Measurements from ENCODE around the gene FRMD5. TPM values are rescaled to one million over a fixed set of nuclear protein-coding genes. Genes with fewer than 3 reads are reported as not detected.

The FRMD5 gene
- total RNA-seq, 1 experiment from 2014 or later = 17.4 TPM

GRCh38 chr15:43859546-43859945 lies 335.5 kb downstream of the FRMD5 start:
- POLR2A ChIA-PET = no interaction called here
- Histone ChIP-seq H3K27me3 (replicated peaks; ENCODE audit: control insufficient read depth, insufficient read depth, low read length) (no peaks in the 10 kb centered on the region), H3K4me3 (ENCODE audit: low read depth, low read length) (no peak overlapping the region), H3K9me3 (no peaks in the 10 kb centered on the region), H3K36me3 (ENCODE audit: control insufficient read depth, insufficient read depth, low read length) (no peaks in the 10 kb centered on the region), H3K4me1 (no peaks in the 10 kb centered on the region)
- no peak overlapping the region for H3K4me3 Mint-ChIP-seq (ENCODE audit: unreplicated experiment)
- H3K27me3 Mint-ChIP-seq (ENCODE audit: insufficient read depth, unreplicated experiment) = no peaks in the 10 kb centered on the region
- BruUV-seq (replicated peaks) = no TSS peak
- no peak overlapping the region for H3K27ac Mint-ChIP-seq (ENCODE audit: unreplicated experiment)
- no peaks in the 10 kb centered on the region for H3K4me1 Mint-ChIP-seq (ENCODE audit: low read depth, unreplicated experiment)
- H3K9me3 Mint-ChIP-seq (ENCODE audit: unreplicated experiment) = no peaks in the 10 kb centered on the region
- no peak for TF ChIP-seq CTCF (IDR thresholded peaks at IDR 0.05; ENCODE audit: insufficient read depth in 1 of 2, low read depth in 1 of 2, low read length in 1 of 2, severe bottlenecking in 1 of 2, unreplicated experiment in 1 of 2)
- H3K36me3 Mint-ChIP-seq (ENCODE audit: insufficient read depth, unreplicated experiment) = peaks cover 41% of the 10 kb centered on the region
- CTCF ChIA-PET = no interaction called here
- DNase-seq = no peak
- intact Hi-C loops (cut with micrococcal nuclease; ENCODE audit: unreplicated experiment) = no loop called here

GRCh38 chr15:43854801-43855200 lies 340.3 kb downstream of the FRMD5 start:
- BruUV-seq (replicated peaks) = no TSS peak
- no peaks in the 10 kb centered on the region for H3K9me3 Mint-ChIP-seq (ENCODE audit: unreplicated experiment)
- Histone ChIP-seq H3K9me3 (no peaks in the 10 kb centered on the region), H3K36me3 (ENCODE audit: control insufficient read depth, insufficient read depth, low read length) (no peaks in the 10 kb centered on the region), H3K27me3 (replicated peaks; ENCODE audit: control insufficient read depth, insufficient read depth, low read length) (no peaks in the 10 kb centered on the region), H3K4me3 (ENCODE audit: low read depth, low read length) (no peak overlapping the region), H3K4me1 (no peaks in the 10 kb centered on the region)
- H3K4me1 Mint-ChIP-seq (ENCODE audit: low read depth, unreplicated experiment) = no peaks in the 10 kb centered on the region
- no peak overlapping the region for H3K27ac Mint-ChIP-seq (ENCODE audit: unreplicated experiment)
- POLR2A ChIA-PET = no interaction called here
- TF ChIP-seq CTCF (IDR thresholded peaks at IDR 0.05; ENCODE audit: insufficient read depth in 1 of 2, low read depth in 1 of 2, low read length in 1 of 2, severe bottlenecking in 1 of 2, unreplicated experiment in 1 of 2) = no peak
- H3K4me3 Mint-ChIP-seq (ENCODE audit: unreplicated experiment) = no peak overlapping the region
- intact Hi-C loops (cut with micrococcal nuclease; ENCODE audit: unreplicated experiment) = no loop called here
- no peaks in the 10 kb centered on the region for H3K27me3 Mint-ChIP-seq (ENCODE audit: insufficient read depth, unreplicated experiment)
- CTCF ChIA-PET = no interaction called here
- H3K36me3 Mint-ChIP-seq (ENCODE audit: insufficient read depth, unreplicated experiment) = peaks cover 37% of the 10 kb centered on the region
- DNase-seq = no peak

GRCh38 chr15:43852607-43853006 lies 342.5 kb downstream of the FRMD5 start:
- Mint-ChIP-seq H3K9me3 (ENCODE audit: unreplicated experiment) (no peaks in the 10 kb centered on the region), H3K4me1 (ENCODE audit: low read depth, unreplicated experiment) (no peaks in the 10 kb centered on the region), H3K36me3 (ENCODE audit: insufficient read depth, unreplicated experiment) (peaks cover 32% of the 10 kb centered on the region), H3K27ac (ENCODE audit: unreplicated experiment) (no peak overlapping the region), H3K27me3 (ENCODE audit: insufficient read depth, unreplicated experiment) (no peaks in the 10 kb centered on the region), H3K4me3 (ENCODE audit: unreplicated experiment) (no peak overlapping the region)
- Histone ChIP-seq H3K36me3 (ENCODE audit: control insufficient read depth, insufficient read depth, low read length) (no peaks in the 10 kb centered on the region), H3K4me3 (ENCODE audit: low read depth, low read length) (no peak overlapping the region), H3K27me3 (replicated peaks; ENCODE audit: control insufficient read depth, insufficient read depth, low read length) (no peaks in the 10 kb centered on the region), H3K9me3 (no peaks in the 10 kb centered on the region), H3K4me1 (no peaks in the 10 kb centered on the region)
- DNase-seq = no peak
- POLR2A ChIA-PET = no interaction called here
- CTCF ChIA-PET = no interaction called here
- intact Hi-C loops (cut with micrococcal nuclease; ENCODE audit: unreplicated experiment) = no loop called here
- no peak for TF ChIP-seq CTCF (IDR thresholded peaks at IDR 0.05; ENCODE audit: insufficient read depth in 1 of 2, low read depth in 1 of 2, low read length in 1 of 2, severe bottlenecking in 1 of 2, unreplicated experiment in 1 of 2)
- no TSS peak for BruUV-seq (replicated peaks)
